BE2C (cell line): ENCODE results near the gene TMEM59L.

Experiments used
- DNase-seq: peaks from one replicate; pipeline ENCODE4 v3.0.0-alpha.2; 2020
- H3K27me3 ChIP-seq: fragments of 250-450 bp; sonication (Bioruptor Pico); 2 replicates; pipeline ENCODE4 v1.5.1; 2020; ENCODE audit warnings: mild to moderate bottlenecking
- H3K36me3 ChIP-seq: fragments of 250-450 bp; sonication (Bioruptor Pico); 2 replicates; pipeline ENCODE4 v1.5.1; 2020; ENCODE audit warnings: mild to moderate bottlenecking
- H3K4me1 ChIP-seq: fragments of 250-450 bp; sonication (Bioruptor Pico); 2 replicates; pipeline ENCODE4 v1.5.1; 2020
- H3K4me3 ChIP-seq: 2 replicates; pipeline ENCODE4 v1.5.1; 2011; ENCODE audit warnings: low read depth, low read length
- H3K9me3 ChIP-seq: fragments of 250-450 bp; sonication (Bioruptor Pico); 2 replicates; pipeline ENCODE4 v1.5.1; 2020
- TF ChIP-seq, protein P1 (sequence below): IDR thresholded peaks from 2 replicates; pipeline ENCODE4 v1.5.1; 2012; ENCODE audit warnings: mild to moderate bottlenecking, low read depth, low read length

Gene TMEM59L

DNA sequence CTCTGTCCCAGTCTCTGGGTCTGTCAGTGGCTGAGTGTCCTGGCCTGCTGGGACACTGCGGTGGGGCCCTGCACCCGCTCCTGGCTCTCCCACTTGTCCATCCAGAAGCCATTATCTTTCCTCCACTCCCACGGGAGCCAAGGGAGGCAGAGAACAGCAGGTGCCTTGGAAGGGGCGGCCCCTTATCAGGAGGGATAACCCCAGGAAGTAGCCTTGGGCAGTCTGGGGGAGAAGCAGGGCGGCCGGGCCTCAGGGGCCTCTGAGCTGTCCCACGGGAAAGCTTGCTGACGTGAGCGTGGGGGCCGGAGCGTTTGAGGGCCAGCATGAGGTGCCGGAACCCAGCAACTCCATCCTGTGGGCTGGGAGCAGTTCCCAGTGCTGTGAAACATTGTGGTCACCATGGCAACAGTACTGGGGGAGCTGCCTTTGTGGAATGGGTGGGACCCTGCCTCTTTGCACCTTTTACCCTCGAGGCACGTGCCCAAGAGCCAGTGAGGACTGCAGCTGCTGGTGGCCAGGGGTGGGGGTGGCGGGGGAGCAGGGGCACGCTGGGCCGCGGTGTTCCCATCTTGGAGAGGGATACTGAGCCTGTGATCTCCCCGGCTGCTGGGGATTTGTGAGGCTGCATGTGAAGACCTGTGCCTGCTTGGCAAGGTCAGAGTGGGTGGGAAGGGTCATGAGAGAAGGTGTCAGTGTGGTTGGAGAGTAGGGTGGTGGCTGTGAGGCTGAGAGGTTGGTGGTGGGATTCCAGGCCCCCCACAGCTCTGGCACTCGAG lies 45.1 kb downstream of the TMEM59L start:
- TF ChIP-seq, protein P1, sequence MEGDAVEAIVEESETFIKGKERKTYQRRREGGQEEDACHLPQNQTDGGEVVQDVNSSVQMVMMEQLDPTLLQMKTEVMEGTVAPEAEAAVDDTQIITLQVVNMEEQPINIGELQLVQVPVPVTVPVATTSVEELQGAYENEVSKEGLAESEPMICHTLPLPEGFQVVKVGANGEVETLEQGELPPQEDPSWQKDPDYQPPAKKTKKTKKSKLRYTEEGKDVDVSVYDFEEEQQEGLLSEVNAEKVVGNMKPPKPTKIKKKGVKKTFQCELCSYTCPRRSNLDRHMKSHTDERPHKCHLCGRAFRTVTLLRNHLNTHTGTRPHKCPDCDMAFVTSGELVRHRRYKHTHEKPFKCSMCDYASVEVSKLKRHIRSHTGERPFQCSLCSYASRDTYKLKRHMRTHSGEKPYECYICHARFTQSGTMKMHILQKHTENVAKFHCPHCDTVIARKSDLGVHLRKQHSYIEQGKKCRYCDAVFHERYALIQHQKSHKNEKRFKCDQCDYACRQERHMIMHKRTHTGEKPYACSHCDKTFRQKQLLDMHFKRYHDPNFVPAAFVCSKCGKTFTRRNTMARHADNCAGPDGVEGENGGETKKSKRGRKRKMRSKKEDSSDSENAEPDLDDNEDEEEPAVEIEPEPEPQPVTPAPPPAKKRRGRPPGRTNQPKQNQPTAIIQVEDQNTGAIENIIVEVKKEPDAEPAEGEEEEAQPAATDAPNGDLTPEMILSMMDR, result no peak
- H3K27me3 ChIP-seq, result no peaks in the 10 kb centered on the region
- DNase-seq, result peak; percentile 80
- peaks cover 26% of the 10 kb centered on the region for H3K4me1 ChIP-seq
- no peaks in the 10 kb centered on the region for H3K9me3 ChIP-seq
- H3K36me3 ChIP-seq, result no peaks in the 10 kb centered on the region
- H3K4me3 ChIP-seq, result no peak overlapping the region; the same call in 1 of the 2 replicates

DNA sequence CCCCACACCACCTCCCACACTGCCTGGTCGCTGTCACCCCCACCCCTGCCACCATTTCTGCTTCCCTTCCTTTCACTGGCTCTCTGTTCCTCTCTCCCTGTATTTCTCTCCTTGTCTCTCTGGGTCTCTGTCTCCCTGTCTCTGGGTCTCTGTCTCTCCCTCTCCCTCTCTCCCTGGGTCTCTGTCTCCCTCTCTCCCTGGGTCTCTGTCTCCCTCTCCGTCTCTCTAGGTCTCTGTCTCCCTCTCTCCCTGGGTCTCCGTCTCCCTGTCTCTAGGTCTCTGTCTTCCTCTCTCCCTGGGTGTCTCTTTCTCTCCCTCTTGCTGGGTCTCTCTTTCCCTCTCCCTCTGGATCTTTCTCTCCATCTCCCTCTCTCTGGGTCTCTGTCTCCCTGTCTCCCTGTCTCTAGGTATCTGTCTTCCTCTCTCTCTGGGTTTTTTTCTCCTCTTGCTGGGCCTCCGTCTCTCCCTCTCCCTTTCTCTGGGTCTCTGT lies 45.7 kb downstream of the TMEM59L start:
- peaks cover 26% of the 10 kb centered on the region for H3K4me1 ChIP-seq
- H3K27me3 ChIP-seq, result no peaks in the 10 kb centered on the region
- no peaks in the 10 kb centered on the region for H3K36me3 ChIP-seq
- TF ChIP-seq, protein P1, result no peak
- H3K9me3 ChIP-seq, result no peaks in the 10 kb centered on the region
- no peak overlapping the region for H3K4me3 ChIP-seq
- DNase-seq, result no peak

DNA sequence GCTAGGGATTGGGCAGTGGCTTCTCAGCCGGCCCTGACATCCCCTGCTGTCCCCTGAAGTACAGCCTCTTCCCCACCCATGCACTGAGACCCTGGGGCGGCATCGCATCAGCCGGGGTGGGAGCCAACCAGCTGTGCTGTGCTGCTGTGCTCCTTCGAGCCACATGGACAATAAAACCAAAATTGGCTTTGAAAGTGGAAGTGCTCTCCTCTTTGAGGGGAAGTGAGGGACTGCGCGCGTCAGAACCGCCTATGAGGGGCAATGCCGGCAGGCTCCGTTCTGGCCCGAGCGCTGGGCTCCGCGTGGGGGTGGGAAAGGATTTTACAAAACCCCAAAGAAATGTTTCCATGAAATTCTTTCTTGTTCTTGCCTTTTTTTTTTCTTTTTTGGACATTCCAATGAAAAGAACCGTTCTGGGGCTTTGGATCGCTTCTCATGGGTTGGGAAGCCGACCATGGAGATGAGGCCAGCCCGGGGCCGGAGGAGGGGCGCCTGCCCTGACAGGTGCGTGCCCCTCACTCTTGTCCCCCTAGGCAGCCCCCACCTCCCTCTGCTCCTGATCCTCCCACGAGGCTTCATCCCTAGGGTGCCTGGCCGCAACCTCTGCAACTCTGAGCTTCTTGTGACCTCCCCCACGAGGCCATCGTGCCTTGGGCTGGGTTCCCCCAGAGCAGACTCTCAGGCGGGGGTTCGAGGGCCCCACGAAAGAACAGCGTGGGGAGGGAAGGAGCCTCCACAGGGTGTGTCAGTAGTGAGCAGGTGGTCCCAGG lies 46.8 kb downstream of the TMEM59L start:
- Histone ChIP-seq H3K4me3 (no peak overlapping the region), H3K36me3 (no peaks in the 10 kb centered on the region), H3K27me3 (no peaks in the 10 kb centered on the region), H3K9me3 (no peaks in the 10 kb centered on the region), H3K4me1 (peaks cover 26% of the 10 kb centered on the region)
- TF ChIP-seq, protein P1, result no peak
- no peak for DNase-seq

- TF ChIP-seq, protein P1, result no peak
- H3K9me3 ChIP-seq, result no peaks in the 10 kb centered on the region
- peaks cover 26% of the 10 kb centered on the region for H3K4me1 ChIP-seq
- H3K4me3 ChIP-seq, result no peak overlapping the region
- no peak for DNase-seq
- H3K36me3 ChIP-seq, result no peaks in the 10 kb centered on the region
- H3K27me3 ChIP-seq, result no peaks in the 10 kb centered on the region
Observed at GRCh38 chr19:18660051-18660910, 47.6 kb downstream of the TMEM59L start.

- H3K36me3 ChIP-seq, result no peaks in the 10 kb centered on the region
- no peaks in the 10 kb centered on the region for H3K27me3 ChIP-seq
- H3K9me3 ChIP-seq, result no peaks in the 10 kb centered on the region
- no peak for DNase-seq
- no peak overlapping the region for H3K4me3 ChIP-seq
- TF ChIP-seq, protein P1, result no peak
- H3K4me1 ChIP-seq, result peaks cover 26% of the 10 kb centered on the region
Observed at GRCh38 chr19:18660939-18661670, 48.4 kb downstream of the TMEM59L start.
